Lung microvascular endothelial cell (primary cell): ENCODE results near the gene ZNF423. TPM values are rescaled to one million over a fixed set of nuclear protein-coding genes. Genes with fewer than 3 reads are reported as not detected.
A peak's percentile ranks its signal among the peaks of the same experiment; 100 is the strongest.

Experiments used
- DNase-seq, 2 donors: peaks; one replicate each; pipeline versions ENCODE4 v3.0.0 to v3.0.0-alpha.2; 2010; ENCODE audit warnings: low read depth in 2 of 2
- total RNA-seq: library from RNA; depleted of rRNA; stranded (reverse); fragments of >200 nt; gene quantifications from 2 replicates; pipeline ENCODE4 v1.2.1, GENCODE V29; 2014

The ZNF423 gene
- total RNA-seq, 1 donor from 2014 or later: 6.5 TPM

- peak; percentile 54 to 69 for DNase-seq
Measured at GRCh38 chr16:49826515-49826914, 29.4 kb downstream of the ZNF423 start.

GRCh38 chr16:49825041-49825440 is 30.9 kb downstream of the ZNF423 start:
- peak; percentile 54 to 83 for DNase-seq

- DNase-seq: peak; percentile 7 to 17
Measured at GRCh38 chr16:49824593-49824992, 31.3 kb downstream of the ZNF423 start.

GRCh38 chr16:49822649-49823370 is 33.1 kb downstream of the ZNF423 start:
- no peak for DNase-seq

GRCh38 chr16:49821614-49822282 is 34.2 kb downstream of the ZNF423 start:
- no peak for DNase-seq

- no peak for DNase-seq
Measured at GRCh38 chr16:49821156-49821555, 34.8 kb downstream of the ZNF423 start.

GRCh38 chr16:49817754-49818507 is 38.0 kb downstream of the ZNF423 start:
- no peak for DNase-seq

GRCh38 chr16:49816875-49817274 is 39.0 kb downstream of the ZNF423 start:
- DNase-seq: no peak

- no peak for DNase-seq
Measured at GRCh38 chr16:49811644-49812334, 44.1 kb downstream of the ZNF423 start.

GRCh38 chr16:49810831-49811230 is 45.1 kb downstream of the ZNF423 start:
- DNase-seq: no peak

- no peak for DNase-seq
Measured at GRCh38 chr16:49809561-49809960, 46.4 kb downstream of the ZNF423 start.

- no peak for DNase-seq
Measured at GRCh38 chr16:49809062-49809461, 46.9 kb downstream of the ZNF423 start.

GRCh38 chr16:49806446-49806845 is 49.5 kb downstream of the ZNF423 start:
- DNase-seq: no peak

- peak in 1 of 2 donors; percentile 21 for DNase-seq
Measured at GRCh38 chr16:49801290-49801689, 54.6 kb downstream of the ZNF423 start.

GRCh38 chr16:49800876-49801275 is 55.0 kb downstream of the ZNF423 start:
- DNase-seq: peak in 1 of 2 donors; percentile 21

GRCh38 chr16:49800441-49800840 is 55.5 kb downstream of the ZNF423 start:
- no peak for DNase-seq

GRCh38 chr16:49799172-49799571 is 56.7 kb downstream of the ZNF423 start:
- DNase-seq: no peak

GRCh38 chr16:49795513-49795912 is 60.4 kb downstream of the ZNF423 start:
- DNase-seq: no peak

GRCh38 chr16:49793244-49793643 is 62.7 kb downstream of the ZNF423 start:
- DNase-seq: no peak

- DNase-seq: no peak
Measured at GRCh38 chr16:49789616-49790015, 66.3 kb downstream of the ZNF423 start.

- no peak for DNase-seq
Measured at GRCh38 chr16:49788986-49789385, 66.9 kb downstream of the ZNF423 start.

- DNase-seq: no peak
Measured at GRCh38 chr16:49788572-49788971, 67.3 kb downstream of the ZNF423 start.
